ENCODE data around the gene TENM4.
A peak's percentile ranks its signal among the peaks of the same experiment; 100 is the strongest.

The TENM4 gene

GRCh38 chr11:79447038-79447786 lies 6.4 kb upstream of the TENM4 start:
- no peak for DNase-seq (ENCODE audit: low read depth)

- DNase-seq (ENCODE audit: low read depth), result no peak
These were observed 4.1 kb upstream of the TENM4 start for GRCh38 chr11:79444923-79445322.

GRCh38 chr11:79441461-79441875 lies 638 bp upstream of the TENM4 start:
- no peak for DNase-seq (ENCODE audit: low read depth)

GRCh38 chr11:79439886-79440570 lies 802 bp downstream of the TENM4 start:
- peak; percentile 32 for DNase-seq (ENCODE audit: low read depth)

GRCh38 chr11:79439410-79439885 lies 1.4 kb downstream of the TENM4 start:
- DNase-seq (ENCODE audit: low read depth), result peak; percentile 29

- peak; percentile 51 for DNase-seq (ENCODE audit: low read depth)
These were observed 2.0 kb downstream of the TENM4 start for GRCh38 chr11:79438631-79439409.

- peak; percentile 60 for DNase-seq (ENCODE audit: low read depth)
These were observed 2.7 kb downstream of the TENM4 start for GRCh38 chr11:79437981-79438630.

- DNase-seq (ENCODE audit: low read depth), result no peak
These were observed 3.4 kb downstream of the TENM4 start for GRCh38 chr11:79437278-79437980.

- no peak for DNase-seq (ENCODE audit: low read depth)
These were observed 3.9 kb downstream of the TENM4 start for GRCh38 chr11:79436919-79437277.

- no peak for DNase-seq (ENCODE audit: low read depth)
These were observed 6.5 kb downstream of the TENM4 start for GRCh38 chr11:79434283-79434682.

- no peak for DNase-seq (ENCODE audit: low read depth)
These were observed 8.7 kb downstream of the TENM4 start for GRCh38 chr11:79432138-79432537.

- peak; percentile 62 for DNase-seq (ENCODE audit: low read depth)
These were observed 9.3 kb downstream of the TENM4 start for GRCh38 chr11:79431535-79431934.

GRCh38 chr11:79430280-79430679 lies 10.6 kb downstream of the TENM4 start:
- no peak for DNase-seq (ENCODE audit: low read depth)

- no peak for DNase-seq (ENCODE audit: low read depth)
These were observed 12.4 kb downstream of the TENM4 start for GRCh38 chr11:79428406-79428805.

GRCh38 chr11:79427611-79428327 lies 13.1 kb downstream of the TENM4 start:
- no peak for DNase-seq (ENCODE audit: low read depth)

GRCh38 chr11:79427126-79427525 lies 13.7 kb downstream of the TENM4 start:
- DNase-seq (ENCODE audit: low read depth), result no peak

- DNase-seq (ENCODE audit: low read depth), result no peak
These were observed 15.4 kb downstream of the TENM4 start for GRCh38 chr11:79425463-79425862.

- no peak for DNase-seq (ENCODE audit: low read depth)
These were observed 17.1 kb downstream of the TENM4 start for GRCh38 chr11:79423736-79424135.

GRCh38 chr11:79422866-79423265 lies 18.0 kb downstream of the TENM4 start:
- no peak for DNase-seq (ENCODE audit: low read depth)

- DNase-seq (ENCODE audit: low read depth), result no peak
These were observed 19.0 kb downstream of the TENM4 start for GRCh38 chr11:79421820-79422219.

- peak; percentile 77 for DNase-seq (ENCODE audit: low read depth)
These were observed 21.7 kb downstream of the TENM4 start for GRCh38 chr11:79419120-79419519.

Data from amniotic epithelial cell (primary cell).